ENCODE results near the gene LHX3.
"Not testable (repeated sequence)": the region's sequence is repeated elsewhere in the genome, so short reads cannot be mapped to it uniquely, and the experiment has no call there.

LHX3 gene

DNA sequence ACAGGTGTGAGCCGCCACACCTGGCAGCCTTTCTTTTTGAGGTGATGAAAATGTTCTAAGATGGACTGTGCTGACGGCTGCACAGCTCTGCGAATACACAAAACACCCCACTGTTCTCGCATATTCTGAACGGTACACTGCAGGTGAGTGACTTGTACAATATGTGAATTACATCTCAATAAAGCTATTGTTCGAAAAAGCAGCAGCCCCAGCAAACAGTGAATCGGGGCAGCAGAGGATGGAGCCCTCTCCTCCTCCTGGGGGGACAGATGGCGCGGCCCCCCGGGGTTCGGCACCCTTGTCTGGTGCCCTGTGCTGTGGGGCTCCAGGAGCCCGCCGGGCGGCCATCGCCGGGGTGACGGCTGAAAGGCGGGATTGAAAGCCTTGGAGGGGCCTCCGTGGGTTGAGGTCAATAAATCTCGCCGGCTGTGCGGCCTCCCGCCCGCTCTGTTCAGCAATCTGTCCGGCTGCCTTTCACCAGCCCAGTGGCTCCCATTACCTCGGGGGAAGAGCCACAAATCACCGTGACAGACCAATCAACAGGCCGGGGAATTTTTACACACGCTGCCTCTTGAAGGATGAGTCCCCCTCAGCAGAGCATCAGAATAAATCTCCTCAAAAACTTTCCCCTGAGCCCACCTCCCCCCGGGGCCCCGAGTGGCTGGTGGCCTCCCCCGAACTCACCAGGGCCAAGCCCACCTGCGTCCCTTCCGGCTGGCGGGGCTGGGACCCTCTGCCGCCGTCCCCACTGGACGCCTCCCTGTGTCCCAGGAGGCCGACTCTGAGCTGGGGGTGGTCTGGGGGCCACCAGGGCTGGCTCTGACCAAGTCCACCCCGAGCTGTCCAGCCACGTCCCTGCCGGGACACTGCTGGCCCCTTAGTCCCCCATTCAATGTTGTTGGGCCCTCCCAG lies 48.5 kb downstream of the LHX3 start:
- no peak for DNase-seq (ENCODE audit: low read depth in 2 of 3, low spot score in 1 of 3)

GRCh38 chr9:136155576-136155975 lies 49.4 kb downstream of the LHX3 start:
- no peak for DNase-seq (ENCODE audit: low read depth in 2 of 3, low spot score in 1 of 3)

GRCh38 chr9:136154943-136155342 lies 50.0 kb downstream of the LHX3 start:
- no peak for DNase-seq (ENCODE audit: low read depth in 2 of 3, low spot score in 1 of 3)

DNA sequence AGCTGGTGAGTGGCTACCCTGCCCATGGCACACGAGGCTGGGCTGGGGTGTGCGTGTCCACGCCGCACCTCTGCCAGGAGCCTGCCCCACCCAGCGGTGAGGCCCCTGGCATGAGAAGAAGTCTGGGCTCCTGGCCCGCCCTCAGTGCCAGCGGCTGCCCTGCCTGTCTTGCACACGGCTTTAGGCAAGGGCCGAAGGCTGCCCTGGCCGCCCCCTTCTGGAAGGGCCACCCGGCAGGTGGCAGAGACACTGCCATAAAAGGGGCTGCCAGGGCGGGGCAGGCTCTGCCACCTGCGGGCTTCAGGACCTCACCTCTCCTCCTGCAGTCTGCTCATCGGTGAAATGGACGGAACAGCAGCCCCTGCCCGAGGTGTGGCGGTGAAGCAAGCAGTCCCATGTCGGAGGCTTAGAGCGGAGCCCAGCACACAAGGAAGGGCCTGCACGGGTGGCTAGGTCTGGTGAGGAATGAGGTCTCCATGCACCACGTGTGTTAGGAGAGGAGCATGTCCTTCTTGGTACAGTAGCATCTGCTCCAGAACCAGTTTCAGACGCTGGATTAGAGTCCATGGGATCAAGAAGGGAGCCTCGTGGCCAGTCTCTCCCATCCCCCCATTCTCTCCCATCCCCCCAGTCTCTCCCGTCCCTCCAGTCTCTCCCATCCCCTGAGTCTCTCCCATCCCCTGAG lies 51.4 kb downstream of the LHX3 start:
- DNase-seq (ENCODE audit: low read depth in 2 of 3, low spot score in 1 of 3), result no peak

DNA sequence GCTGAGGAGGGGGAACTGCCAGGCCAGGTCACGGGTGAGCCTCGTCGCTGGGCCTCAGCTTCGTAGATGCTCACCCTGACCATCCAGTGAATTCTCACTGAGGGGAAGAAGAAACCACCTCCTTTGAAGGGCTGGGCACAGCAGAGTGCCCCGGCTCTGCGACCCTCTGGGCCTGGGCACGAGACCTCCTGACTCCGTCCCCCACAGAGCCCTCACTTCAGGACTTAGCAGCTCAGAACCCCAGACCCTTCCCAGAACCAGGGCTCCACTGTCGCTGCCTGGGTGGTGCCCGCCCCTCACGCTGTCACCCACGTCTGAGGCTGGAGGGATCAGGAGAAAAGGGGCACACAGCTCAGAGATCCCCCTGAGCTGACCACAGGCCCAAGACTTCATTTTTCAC lies 52.0 kb downstream of the LHX3 start:
- DNase-seq (ENCODE audit: low read depth in 2 of 3, low spot score in 1 of 3), result no peak

- no peak for DNase-seq (ENCODE audit: low read depth in 2 of 3, low spot score in 1 of 3)
Measured at GRCh38 chr9:136152543-136152866, 52.4 kb downstream of the LHX3 start.

DNA sequence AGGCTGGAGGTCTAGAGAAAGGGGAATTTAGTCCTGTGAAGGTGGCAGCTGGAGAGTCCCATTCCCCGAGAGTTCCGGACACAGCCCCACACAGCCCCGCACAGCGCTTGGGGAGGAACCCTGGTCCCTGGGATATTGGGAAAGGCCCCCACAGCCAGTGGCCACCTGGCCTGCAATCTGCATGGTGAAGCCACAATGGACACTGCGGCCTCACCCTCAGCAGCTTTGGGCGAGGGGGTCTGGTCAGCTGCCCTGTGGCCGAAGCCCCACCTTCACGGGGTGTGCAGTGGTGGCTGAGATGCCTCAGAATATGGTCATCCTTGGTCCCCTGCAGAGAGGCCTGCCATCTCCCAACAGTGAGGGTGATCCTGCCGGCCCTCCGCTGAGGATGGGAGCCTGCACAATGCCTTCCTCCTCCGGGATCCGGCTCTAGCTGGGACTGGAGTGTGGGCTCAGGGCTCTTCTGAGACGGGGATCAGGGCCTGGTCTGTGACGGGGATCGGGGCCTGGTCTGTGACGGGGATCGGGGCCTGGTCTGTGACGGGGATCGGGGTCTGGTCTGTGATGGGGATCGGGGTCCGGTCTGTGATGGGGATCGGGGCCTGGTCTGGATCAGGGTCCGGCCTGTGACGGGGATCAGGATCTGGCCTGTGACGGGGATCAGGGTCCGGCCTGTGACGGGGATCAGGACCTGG lies 52.9 kb downstream of the LHX3 start:
- DNase-seq (ENCODE audit: low read depth in 2 of 3, low spot score in 1 of 3), result no peak

- no peak for DNase-seq (ENCODE audit: low read depth in 2 of 3, low spot score in 1 of 3)
Measured at GRCh38 chr9:136151214-136151804, 53.6 kb downstream of the LHX3 start.

DNA sequence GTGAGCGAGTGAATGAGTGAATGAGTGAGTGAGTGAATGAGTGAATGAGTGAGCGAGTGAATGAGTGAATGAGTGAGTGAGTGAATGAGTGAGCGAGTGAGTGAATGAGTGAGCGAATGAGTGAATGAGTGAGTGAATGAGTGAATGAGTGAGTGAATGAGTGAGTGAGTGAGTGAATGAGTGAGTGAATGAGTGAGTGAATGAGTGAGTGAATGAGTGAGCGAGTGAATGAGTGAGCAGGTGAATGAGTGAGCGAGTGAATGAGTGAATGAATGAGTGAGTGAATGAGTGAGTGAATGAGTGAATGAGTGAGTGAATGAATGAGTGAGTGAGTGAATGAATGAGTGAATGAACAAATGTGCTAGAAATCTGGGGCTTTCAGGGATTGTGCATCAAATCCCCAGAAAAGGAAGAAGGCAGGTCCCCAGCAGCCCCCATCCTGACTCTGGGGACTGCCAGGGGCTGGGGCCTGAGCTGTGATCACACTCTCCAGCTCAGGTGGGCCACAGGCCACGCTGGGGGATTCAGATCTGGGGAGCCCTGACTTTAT lies 54.2 kb downstream of the LHX3 start:
- DNase-seq (ENCODE audit: low read depth in 2 of 3, low spot score in 1 of 3), result not testable (repeated sequence)

GRCh38 chr9:136149853-136150252 lies 55.1 kb downstream of the LHX3 start:
- no peak for DNase-seq (ENCODE audit: low read depth in 2 of 3, low spot score in 1 of 3)

- DNase-seq (ENCODE audit: low read depth in 2 of 3, low spot score in 1 of 3), result no peak
Measured at GRCh38 chr9:136149337-136149736, 55.6 kb downstream of the LHX3 start.

DNA sequence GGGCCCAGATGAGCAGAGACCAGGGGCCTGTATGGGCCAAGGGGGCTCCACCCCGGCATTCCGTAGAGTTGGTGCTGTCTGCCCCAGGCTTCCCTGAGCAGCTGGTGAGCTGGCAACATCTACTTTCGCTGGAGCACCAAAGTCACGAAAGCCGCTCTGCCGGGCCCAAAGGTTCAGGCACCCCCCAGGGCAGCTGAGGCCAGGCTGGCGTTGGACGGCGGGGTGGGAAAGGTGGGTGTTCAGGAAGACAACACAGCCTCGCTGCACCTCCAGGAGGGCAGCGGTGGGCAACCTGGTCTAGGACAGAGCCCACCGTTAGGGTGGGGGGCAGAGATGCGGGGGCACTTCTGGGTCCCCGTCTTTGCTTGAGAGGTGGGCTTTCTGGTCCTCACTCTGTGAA lies 56.2 kb downstream of the LHX3 start:
- no peak for DNase-seq (ENCODE audit: low read depth in 2 of 3, low spot score in 1 of 3)

GRCh38 chr9:136147890-136148714 lies 56.8 kb downstream of the LHX3 start:
- DNase-seq (ENCODE audit: low read depth in 2 of 3, low spot score in 1 of 3), result no peak

- no peak for DNase-seq (ENCODE audit: low read depth in 2 of 3, low spot score in 1 of 3)
Measured at GRCh38 chr9:136147038-136147889, 57.7 kb downstream of the LHX3 start.

All from stimulated activated CD4-positive, alpha-beta T cell treated with anti-CD3 and anti-CD28 coated beads, Interleukin-12 subunit alpha, Interleukin-12 subunit beta, amount 100 ng/mL, for 48 hours (primary cell).